ENCODE results near the gene USH2A. TPM values are rescaled to one million over a fixed set of nuclear protein-coding genes. Genes with fewer than 3 reads are reported as not detected.

The USH2A gene
- total RNA-seq, 1 donor from 2014 or later, result not detected

DNA sequence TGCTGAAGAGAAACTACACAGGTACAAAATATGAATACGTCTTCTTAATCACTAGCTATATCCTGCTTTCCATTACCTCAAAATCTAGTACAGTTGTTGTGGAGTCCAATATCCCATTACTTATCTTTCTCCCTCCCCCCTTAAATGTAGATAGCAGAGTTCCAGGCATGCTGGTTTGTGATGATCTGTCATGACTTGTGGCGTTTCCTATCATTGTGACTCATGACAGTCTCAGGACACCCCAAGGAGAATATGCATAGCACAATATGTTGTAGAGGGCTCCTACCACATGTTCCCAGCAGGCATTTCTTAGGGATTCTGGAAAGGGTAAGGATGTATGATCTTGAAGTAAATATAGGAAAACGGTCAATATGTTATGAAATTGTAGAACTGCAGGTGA is 206.9 kb downstream of the USH2A start:
- DNase-seq (ENCODE audit: extremely low spot score, unreplicated experiment), result no peak
- no peaks in the 10 kb centered on the region for H3K36me3 Mint-ChIP-seq (ENCODE audit: unreplicated experiment)
- no peak overlapping the region for H3K4me3 Mint-ChIP-seq (ENCODE audit: unreplicated experiment)
- TF ChIP-seq, protein P1, sequence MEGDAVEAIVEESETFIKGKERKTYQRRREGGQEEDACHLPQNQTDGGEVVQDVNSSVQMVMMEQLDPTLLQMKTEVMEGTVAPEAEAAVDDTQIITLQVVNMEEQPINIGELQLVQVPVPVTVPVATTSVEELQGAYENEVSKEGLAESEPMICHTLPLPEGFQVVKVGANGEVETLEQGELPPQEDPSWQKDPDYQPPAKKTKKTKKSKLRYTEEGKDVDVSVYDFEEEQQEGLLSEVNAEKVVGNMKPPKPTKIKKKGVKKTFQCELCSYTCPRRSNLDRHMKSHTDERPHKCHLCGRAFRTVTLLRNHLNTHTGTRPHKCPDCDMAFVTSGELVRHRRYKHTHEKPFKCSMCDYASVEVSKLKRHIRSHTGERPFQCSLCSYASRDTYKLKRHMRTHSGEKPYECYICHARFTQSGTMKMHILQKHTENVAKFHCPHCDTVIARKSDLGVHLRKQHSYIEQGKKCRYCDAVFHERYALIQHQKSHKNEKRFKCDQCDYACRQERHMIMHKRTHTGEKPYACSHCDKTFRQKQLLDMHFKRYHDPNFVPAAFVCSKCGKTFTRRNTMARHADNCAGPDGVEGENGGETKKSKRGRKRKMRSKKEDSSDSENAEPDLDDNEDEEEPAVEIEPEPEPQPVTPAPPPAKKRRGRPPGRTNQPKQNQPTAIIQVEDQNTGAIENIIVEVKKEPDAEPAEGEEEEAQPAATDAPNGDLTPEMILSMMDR (IDR thresholded peaks at IDR 0.05), result no peak
- H3K27me3 Mint-ChIP-seq (ENCODE audit: unreplicated experiment), result peaks cover 17% of the 10 kb centered on the region
- no peak overlapping the region for H3K27ac Mint-ChIP-seq (ENCODE audit: unreplicated experiment)
- H3K4me1 Mint-ChIP-seq (ENCODE audit: unreplicated experiment), result peaks cover 1% of the 10 kb centered on the region
- no peaks in the 10 kb centered on the region for H3K9me3 Mint-ChIP-seq (ENCODE audit: unreplicated experiment)

DNA sequence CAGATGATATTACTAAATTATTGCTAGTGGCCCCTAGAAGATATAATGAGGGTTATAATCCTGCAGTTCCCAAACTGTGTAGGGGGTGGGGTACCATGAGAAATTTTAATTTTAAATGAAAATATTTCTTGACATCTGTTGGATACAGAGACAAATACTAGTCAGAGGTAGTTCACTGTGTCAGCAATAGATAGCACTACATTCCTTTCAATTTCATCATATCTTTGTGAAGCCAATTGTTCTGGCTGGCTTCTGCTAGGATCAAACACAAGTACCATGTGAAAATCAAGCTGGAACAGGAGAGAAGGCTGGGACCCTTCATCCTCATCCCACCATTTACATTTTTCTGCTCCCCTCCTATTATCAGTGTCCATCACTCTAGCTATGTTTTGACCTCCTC is 208.1 kb downstream of the USH2A start:
- Mint-ChIP-seq H3K27ac (ENCODE audit: unreplicated experiment) (no peak overlapping the region), H3K27me3 (ENCODE audit: unreplicated experiment) (peaks cover 17% of the 10 kb centered on the region), H3K9me3 (ENCODE audit: unreplicated experiment) (no peaks in the 10 kb centered on the region), H3K36me3 (ENCODE audit: unreplicated experiment) (no peaks in the 10 kb centered on the region), H3K4me1 (ENCODE audit: unreplicated experiment) (no peaks in the 10 kb centered on the region), H3K4me3 (ENCODE audit: unreplicated experiment) (no peak overlapping the region)
- TF ChIP-seq, protein P1 (IDR thresholded peaks at IDR 0.05), result no peak
- DNase-seq (ENCODE audit: extremely low spot score, unreplicated experiment), result no peak

DNA sequence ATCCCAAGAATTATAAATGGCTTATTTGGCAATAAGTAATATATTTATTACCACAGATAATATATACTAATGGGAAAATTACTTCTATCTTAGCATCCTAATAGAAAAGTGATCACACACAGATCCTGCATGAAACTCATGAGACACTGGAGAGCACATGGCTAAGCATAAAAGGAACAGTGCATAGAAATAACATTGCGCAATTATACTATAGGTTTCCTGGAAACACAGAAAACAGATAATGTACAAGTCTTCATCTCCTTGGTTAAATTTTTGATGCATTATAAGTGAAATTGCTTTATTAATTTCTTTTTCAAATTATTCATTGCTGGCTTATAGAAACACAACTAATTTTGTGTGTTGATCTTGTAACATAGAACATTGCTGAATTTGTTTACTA is 210.4 kb downstream of the USH2A start:
- DNase-seq (ENCODE audit: extremely low spot score, unreplicated experiment), result no peak
- no peak overlapping the region for H3K27ac Mint-ChIP-seq (ENCODE audit: unreplicated experiment)
- no peaks in the 10 kb centered on the region for H3K9me3 Mint-ChIP-seq (ENCODE audit: unreplicated experiment)
- H3K4me1 Mint-ChIP-seq (ENCODE audit: unreplicated experiment), result no peaks in the 10 kb centered on the region
- H3K4me3 Mint-ChIP-seq (ENCODE audit: unreplicated experiment), result no peak overlapping the region
- TF ChIP-seq, protein P1 (IDR thresholded peaks at IDR 0.05), result no peak
- peaks cover 10% of the 10 kb centered on the region for H3K27me3 Mint-ChIP-seq (ENCODE audit: unreplicated experiment)
- no peaks in the 10 kb centered on the region for H3K36me3 Mint-ChIP-seq (ENCODE audit: unreplicated experiment)

DNA sequence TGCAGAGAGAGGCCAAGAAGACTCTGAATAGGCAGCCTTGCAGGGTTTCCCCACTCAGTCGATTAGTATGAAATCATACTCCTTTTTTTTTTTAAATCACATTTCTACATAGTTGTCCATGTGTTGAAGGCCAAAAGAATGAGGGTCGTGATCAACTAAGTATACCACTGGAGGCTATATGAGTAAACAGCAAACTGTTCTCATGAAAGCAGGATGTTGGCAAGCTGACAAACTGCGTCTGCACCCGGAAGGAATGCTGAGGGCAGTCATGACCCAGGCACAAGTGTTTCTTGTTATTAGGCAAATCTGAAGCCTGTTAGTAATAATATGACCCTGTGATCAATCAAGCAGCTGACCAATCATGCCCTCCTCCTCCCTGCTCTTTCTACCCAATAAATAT is 213.2 kb downstream of the USH2A start:
- H3K4me3 Mint-ChIP-seq (ENCODE audit: unreplicated experiment), result no peak overlapping the region
- no peaks in the 10 kb centered on the region for H3K9me3 Mint-ChIP-seq (ENCODE audit: unreplicated experiment)
- H3K27ac Mint-ChIP-seq (ENCODE audit: unreplicated experiment), result no peak overlapping the region
- H3K4me1 Mint-ChIP-seq (ENCODE audit: unreplicated experiment), result no peaks in the 10 kb centered on the region
- DNase-seq (ENCODE audit: extremely low spot score, unreplicated experiment), result no peak
- no peaks in the 10 kb centered on the region for H3K36me3 Mint-ChIP-seq (ENCODE audit: unreplicated experiment)
- peaks cover 13% of the 10 kb centered on the region for H3K27me3 Mint-ChIP-seq (ENCODE audit: unreplicated experiment)
- TF ChIP-seq, protein P1 (IDR thresholded peaks at IDR 0.05), result no peak

DNA sequence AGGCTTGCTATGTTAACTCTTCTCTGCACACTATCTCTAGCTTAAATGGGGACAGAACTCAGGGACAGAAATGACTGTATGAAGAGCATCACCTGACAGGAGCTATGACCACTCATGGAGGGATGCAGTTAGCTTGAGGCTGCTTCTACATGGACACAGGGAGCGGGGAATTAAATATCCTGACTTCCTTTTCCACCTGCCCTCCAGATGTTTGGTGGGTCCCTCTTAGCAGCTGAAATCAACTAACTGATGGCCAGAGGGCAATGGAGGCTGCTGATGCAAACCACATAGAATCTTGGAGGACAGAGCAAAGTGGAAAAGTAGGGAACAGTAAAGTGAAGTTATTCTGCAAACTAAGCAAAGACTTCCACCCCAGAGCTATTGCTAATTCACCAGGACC is 214.1 kb downstream of the USH2A start:
- H3K4me3 Mint-ChIP-seq (ENCODE audit: unreplicated experiment), result no peak overlapping the region
- TF ChIP-seq, protein P1 (IDR thresholded peaks at IDR 0.05), result no peak
- DNase-seq (ENCODE audit: extremely low spot score, unreplicated experiment), result no peak
- H3K9me3 Mint-ChIP-seq (ENCODE audit: unreplicated experiment), result no peaks in the 10 kb centered on the region
- no peaks in the 10 kb centered on the region for H3K4me1 Mint-ChIP-seq (ENCODE audit: unreplicated experiment)
- no peaks in the 10 kb centered on the region for H3K36me3 Mint-ChIP-seq (ENCODE audit: unreplicated experiment)
- H3K27ac Mint-ChIP-seq (ENCODE audit: unreplicated experiment), result no peak overlapping the region
- peaks cover 13% of the 10 kb centered on the region for H3K27me3 Mint-ChIP-seq (ENCODE audit: unreplicated experiment)
